Panc1 (cell line): ENCODE results near the gene ZER1.

Experiments used
- POLR2AphosphoS5 ChIP-seq: IDR thresholded peaks from 2 replicates; pipeline ENCODE4 v1.6.1; 2012; ENCODE audit warnings: mild to moderate bottlenecking, low read depth, low read length, moderate library complexity
- TCF7L2 ChIP-seq: IDR thresholded peaks from 2 replicates; pipeline ENCODE4 v1.6.1; 2011; ENCODE audit warnings: mild to moderate bottlenecking, low read depth, low read length, inconsistent platforms
- TF ChIP-seq, protein P1 (sequence below): fragments of 450-650 bp; IDR thresholded peaks from 2 replicates; pipeline ENCODE4 v1.5.1; 2017; ENCODE audit warnings: mild to moderate bottlenecking
- TF ChIP-seq, protein P2 (sequence below), 2 experiments: IDR thresholded peaks; 2 replicates each; pipeline ENCODE4 v1.6.1; 2011 to 2012; ENCODE audit warnings: low read depth in 2 of 2, control low read depth in 1 of 2, low read length in 1 of 2, mild to moderate bottlenecking in 1 of 2, moderate library complexity in 1 of 2; ENCODE audit not compliant: insufficient read depth in 1 of 2

DNA sequence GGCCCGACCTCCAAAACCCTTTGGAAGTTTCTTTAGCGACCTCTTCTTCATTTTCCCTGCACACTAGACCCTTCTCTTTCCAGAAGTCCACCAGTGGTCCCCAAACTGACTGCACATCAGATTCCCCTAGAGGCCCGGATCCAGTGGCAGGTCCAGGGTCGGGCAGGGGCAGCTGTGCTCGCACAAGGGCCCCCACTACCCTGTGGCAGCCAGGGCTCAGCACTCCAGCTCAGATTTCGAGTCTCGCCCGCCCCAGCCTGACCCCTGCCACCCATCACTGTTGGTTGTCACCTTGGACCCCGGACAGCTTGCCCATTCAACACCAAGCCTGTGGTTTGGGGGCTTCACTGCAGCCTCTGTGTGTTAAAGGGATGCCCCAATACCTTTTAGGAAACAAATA is 40.0 kb downstream of the ZER1 start:
- TF ChIP-seq, protein P1, sequence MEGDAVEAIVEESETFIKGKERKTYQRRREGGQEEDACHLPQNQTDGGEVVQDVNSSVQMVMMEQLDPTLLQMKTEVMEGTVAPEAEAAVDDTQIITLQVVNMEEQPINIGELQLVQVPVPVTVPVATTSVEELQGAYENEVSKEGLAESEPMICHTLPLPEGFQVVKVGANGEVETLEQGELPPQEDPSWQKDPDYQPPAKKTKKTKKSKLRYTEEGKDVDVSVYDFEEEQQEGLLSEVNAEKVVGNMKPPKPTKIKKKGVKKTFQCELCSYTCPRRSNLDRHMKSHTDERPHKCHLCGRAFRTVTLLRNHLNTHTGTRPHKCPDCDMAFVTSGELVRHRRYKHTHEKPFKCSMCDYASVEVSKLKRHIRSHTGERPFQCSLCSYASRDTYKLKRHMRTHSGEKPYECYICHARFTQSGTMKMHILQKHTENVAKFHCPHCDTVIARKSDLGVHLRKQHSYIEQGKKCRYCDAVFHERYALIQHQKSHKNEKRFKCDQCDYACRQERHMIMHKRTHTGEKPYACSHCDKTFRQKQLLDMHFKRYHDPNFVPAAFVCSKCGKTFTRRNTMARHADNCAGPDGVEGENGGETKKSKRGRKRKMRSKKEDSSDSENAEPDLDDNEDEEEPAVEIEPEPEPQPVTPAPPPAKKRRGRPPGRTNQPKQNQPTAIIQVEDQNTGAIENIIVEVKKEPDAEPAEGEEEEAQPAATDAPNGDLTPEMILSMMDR = no peak
- TF ChIP-seq POLR2AphosphoS5 (no peak), TCF7L2 (no peak)
- TF ChIP-seq, protein P2, sequence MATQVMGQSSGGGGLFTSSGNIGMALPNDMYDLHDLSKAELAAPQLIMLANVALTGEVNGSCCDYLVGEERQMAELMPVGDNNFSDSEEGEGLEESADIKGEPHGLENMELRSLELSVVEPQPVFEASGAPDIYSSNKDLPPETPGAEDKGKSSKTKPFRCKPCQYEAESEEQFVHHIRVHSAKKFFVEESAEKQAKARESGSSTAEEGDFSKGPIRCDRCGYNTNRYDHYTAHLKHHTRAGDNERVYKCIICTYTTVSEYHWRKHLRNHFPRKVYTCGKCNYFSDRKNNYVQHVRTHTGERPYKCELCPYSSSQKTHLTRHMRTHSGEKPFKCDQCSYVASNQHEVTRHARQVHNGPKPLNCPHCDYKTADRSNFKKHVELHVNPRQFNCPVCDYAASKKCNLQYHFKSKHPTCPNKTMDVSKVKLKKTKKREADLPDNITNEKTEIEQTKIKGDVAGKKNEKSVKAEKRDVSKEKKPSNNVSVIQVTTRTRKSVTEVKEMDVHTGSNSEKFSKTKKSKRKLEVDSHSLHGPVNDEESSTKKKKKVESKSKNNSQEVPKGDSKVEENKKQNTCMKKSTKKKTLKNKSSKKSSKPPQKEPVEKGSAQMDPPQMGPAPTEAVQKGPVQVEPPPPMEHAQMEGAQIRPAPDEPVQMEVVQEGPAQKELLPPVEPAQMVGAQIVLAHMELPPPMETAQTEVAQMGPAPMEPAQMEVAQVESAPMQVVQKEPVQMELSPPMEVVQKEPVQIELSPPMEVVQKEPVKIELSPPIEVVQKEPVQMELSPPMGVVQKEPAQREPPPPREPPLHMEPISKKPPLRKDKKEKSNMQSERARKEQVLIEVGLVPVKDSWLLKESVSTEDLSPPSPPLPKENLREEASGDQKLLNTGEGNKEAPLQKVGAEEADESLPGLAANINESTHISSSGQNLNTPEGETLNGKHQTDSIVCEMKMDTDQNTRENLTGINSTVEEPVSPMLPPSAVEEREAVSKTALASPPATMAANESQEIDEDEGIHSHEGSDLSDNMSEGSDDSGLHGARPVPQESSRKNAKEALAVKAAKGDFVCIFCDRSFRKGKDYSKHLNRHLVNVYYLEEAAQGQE (IDR thresholded peaks at IDR 0.05; ENCODE audit: insufficient read depth in 1 of 2, low read depth in 2 of 2, low read length in 1 of 2) = no peak
